ENCODE measurements around the gene SCGB2A2.

Gene SCGB2A2

GRCh38 chr11:62236187-62236586 lies 33.8 kb upstream of the SCGB2A2 start:
- Histone ChIP-seq H3K27me3 (ENCODE audit: control insufficient read depth in 3 of 3, insufficient read depth in 3 of 3, low read depth in 1 of 3, low read length in 3 of 3) (peaks cover 0 to 7% (median 0%) of the 10 kb centered on the region in 3 experiments), H2BK12ac (ENCODE audit: low read length) (no peak overlapping the region), H3K79me1 (ENCODE audit: low read depth, low read length) (no peaks in the 10 kb centered on the region), H3K4me2 (ENCODE audit: insufficient read depth, low read length, poor library complexity, severe bottlenecking) (no peak overlapping the region), H3K4me1 (ENCODE audit: control insufficient read depth in 2 of 2, insufficient read depth in 1 of 2, low read depth in 1 of 2, low read length in 2 of 2) (no peaks in the 10 kb centered on the region), H3K36me3 (replicated peaks in 1 of 2; ENCODE audit: control insufficient read depth in 2 of 2, insufficient read depth in 2 of 2, low read length in 2 of 2) (no peaks in the 10 kb centered on the region), H2AFZ (ENCODE audit: low read length) (no peak overlapping the region), H3K4me3 (ENCODE audit: low read length in 2 of 2) (no peak overlapping the region), H4K8ac (ENCODE audit: low read depth, low read length) (no peak overlapping the region), H3K9me3 (replicated peaks in 1 of 2; ENCODE audit: control insufficient read depth in 2 of 2, insufficient read depth in 1 of 2, low read depth in 1 of 2, low read length in 2 of 2) (no peaks in the 10 kb centered on the region), H3K18ac (ENCODE audit: low read length) (no peak overlapping the region), H2BK120ac (ENCODE audit: low read depth, low read length) (no peak overlapping the region), H3K23ac (ENCODE audit: low read depth, low read length, poor library complexity) (no peak overlapping the region), H3K14ac (ENCODE audit: low read length) (no peak overlapping the region), H2BK5ac (ENCODE audit: low read length) (no peak overlapping the region), H2AK5ac (ENCODE audit: low read depth, low read length) (no peak overlapping the region), H3K9ac (ENCODE audit: low read depth, low read length, poor library complexity) (no peak overlapping the region), H3K4ac (ENCODE audit: low read length) (no peak overlapping the region), H3K27ac (replicated peaks; ENCODE audit: low read length) (no peak overlapping the region), H4K91ac (ENCODE audit: low read depth, low read length, poor library complexity) (no peak overlapping the region), H2BK15ac (ENCODE audit: low read length) (no peak overlapping the region)
- no CpG with 5 or more reads among the region's 2 CpGs for WGBS, 2 donors (ENCODE audit: extremely low coverage in 2 of 2, insufficient read length in 2 of 2, insufficient replicate concordance in 1 of 2)
- no peak for DNase-seq (ENCODE audit: low spot score)

GRCh38 chr11:62237499-62237898 lies 32.5 kb upstream of the SCGB2A2 start:
- no peak overlapping the region for H4K8ac ChIP-seq (ENCODE audit: low read depth, low read length)
- no peak overlapping the region for H2BK5ac ChIP-seq (ENCODE audit: low read length)
- no CpG with 5 or more reads among the region's 4 CpGs for WGBS, 2 donors (ENCODE audit: extremely low coverage in 2 of 2, insufficient read length in 2 of 2, insufficient replicate concordance in 1 of 2)
- H2BK15ac ChIP-seq (ENCODE audit: low read length) = no peak overlapping the region
- no peak overlapping the region for H3K27ac ChIP-seq (replicated peaks; ENCODE audit: low read length)
- no peaks in the 10 kb centered on the region for H3K79me1 ChIP-seq (ENCODE audit: low read depth, low read length)
- no peak overlapping the region for H2BK12ac ChIP-seq (ENCODE audit: low read length)
- H4K91ac ChIP-seq (ENCODE audit: low read depth, low read length, poor library complexity) = no peak overlapping the region
- no peak overlapping the region for H3K18ac ChIP-seq (ENCODE audit: low read length)
- no peak for DNase-seq (ENCODE audit: low spot score)
- H3K4ac ChIP-seq (ENCODE audit: low read length) = no peak overlapping the region
- peaks cover 0 to 2% of the 10 kb centered on the region in 2 donors for H3K4me1 ChIP-seq (ENCODE audit: control insufficient read depth in 2 of 2, insufficient read depth in 1 of 2, low read depth in 1 of 2, low read length in 2 of 2)
- no peaks in the 10 kb centered on the region for H3K9me3 ChIP-seq (replicated peaks in 1 of 2; ENCODE audit: control insufficient read depth in 2 of 2, insufficient read depth in 1 of 2, low read depth in 1 of 2, low read length in 2 of 2)
- no peak overlapping the region for H2AFZ ChIP-seq (ENCODE audit: low read length)
- H2AK5ac ChIP-seq (ENCODE audit: low read depth, low read length) = no peak overlapping the region
- H3K14ac ChIP-seq (ENCODE audit: low read length) = no peak overlapping the region
- H3K9ac ChIP-seq (ENCODE audit: low read depth, low read length, poor library complexity) = peak overlapping the region; percentile 7
- H3K23ac ChIP-seq (ENCODE audit: low read depth, low read length, poor library complexity) = no peak overlapping the region
- no peaks in the 10 kb centered on the region for H3K36me3 ChIP-seq (replicated peaks in 1 of 2; ENCODE audit: control insufficient read depth in 2 of 2, insufficient read depth in 2 of 2, low read length in 2 of 2)
- peaks cover 0 to 7% (median 0%) of the 10 kb centered on the region in 3 experiments for H3K27me3 ChIP-seq (ENCODE audit: control insufficient read depth in 3 of 3, insufficient read depth in 3 of 3, low read depth in 1 of 3, low read length in 3 of 3)
- H3K4me2 ChIP-seq (ENCODE audit: insufficient read depth, low read length, poor library complexity, severe bottlenecking) = no peak overlapping the region
- no peak overlapping the region for H2BK120ac ChIP-seq (ENCODE audit: low read depth, low read length)
- no peak overlapping the region for H3K4me3 ChIP-seq (ENCODE audit: low read length in 2 of 2)

GRCh38 chr11:62238151-62238550 lies 31.8 kb upstream of the SCGB2A2 start:
- no peak overlapping the region for H4K8ac ChIP-seq (ENCODE audit: low read depth, low read length)
- H2BK15ac ChIP-seq (ENCODE audit: low read length) = no peak overlapping the region
- no peaks in the 10 kb centered on the region for H3K79me1 ChIP-seq (ENCODE audit: low read depth, low read length)
- no peak overlapping the region for H4K91ac ChIP-seq (ENCODE audit: low read depth, low read length, poor library complexity)
- no peak overlapping the region for H3K4me2 ChIP-seq (ENCODE audit: insufficient read depth, low read length, poor library complexity, severe bottlenecking)
- no peak overlapping the region for H2AK5ac ChIP-seq (ENCODE audit: low read depth, low read length)
- no peak overlapping the region for H3K4me3 ChIP-seq (ENCODE audit: low read length in 2 of 2)
- H2BK12ac ChIP-seq (ENCODE audit: low read length) = no peak overlapping the region
- no peak overlapping the region for H3K4ac ChIP-seq (ENCODE audit: low read length)
- H3K27me3 ChIP-seq (ENCODE audit: control insufficient read depth in 3 of 3, insufficient read depth in 3 of 3, low read depth in 1 of 3, low read length in 3 of 3) = peaks cover 0 to 7% (median 0%) of the 10 kb centered on the region in 3 experiments
- no peaks in the 10 kb centered on the region for H3K36me3 ChIP-seq (replicated peaks in 1 of 2; ENCODE audit: control insufficient read depth in 2 of 2, insufficient read depth in 2 of 2, low read length in 2 of 2)
- no CpG with 5 or more reads among the region's 4 CpGs for WGBS, 2 donors (ENCODE audit: extremely low coverage in 2 of 2, insufficient read length in 2 of 2, insufficient replicate concordance in 1 of 2)
- H2AFZ ChIP-seq (ENCODE audit: low read length) = no peak overlapping the region
- no peaks in the 10 kb centered on the region for H3K9me3 ChIP-seq (replicated peaks in 1 of 2; ENCODE audit: control insufficient read depth in 2 of 2, insufficient read depth in 1 of 2, low read depth in 1 of 2, low read length in 2 of 2)
- no peak overlapping the region for H3K27ac ChIP-seq (replicated peaks; ENCODE audit: low read length)
- H3K23ac ChIP-seq (ENCODE audit: low read depth, low read length, poor library complexity) = no peak overlapping the region
- no peak overlapping the region for H3K14ac ChIP-seq (ENCODE audit: low read length)
- H3K9ac ChIP-seq (ENCODE audit: low read depth, low read length, poor library complexity) = no peak overlapping the region
- no peak overlapping the region for H2BK120ac ChIP-seq (ENCODE audit: low read depth, low read length)
- peaks cover 0 to 2% of the 10 kb centered on the region in 2 donors for H3K4me1 ChIP-seq (ENCODE audit: control insufficient read depth in 2 of 2, insufficient read depth in 1 of 2, low read depth in 1 of 2, low read length in 2 of 2)
- no peak overlapping the region for H2BK5ac ChIP-seq (ENCODE audit: low read length)
- H3K18ac ChIP-seq (ENCODE audit: low read length) = no peak overlapping the region
- no peak for DNase-seq (ENCODE audit: low spot score)

GRCh38 chr11:62241095-62241494 lies 28.9 kb upstream of the SCGB2A2 start:
- no CpG with 5 or more reads among the region's 3 CpGs for WGBS, 2 donors (ENCODE audit: extremely low coverage in 2 of 2, insufficient read length in 2 of 2, insufficient replicate concordance in 1 of 2)
- Histone ChIP-seq H2AFZ (ENCODE audit: low read length) (no peak overlapping the region), H3K14ac (ENCODE audit: low read length) (no peak overlapping the region), H3K27ac (replicated peaks; ENCODE audit: low read length) (no peak overlapping the region), H2BK120ac (ENCODE audit: low read depth, low read length) (no peak overlapping the region), H3K9me3 (replicated peaks in 1 of 2; ENCODE audit: control insufficient read depth in 2 of 2, insufficient read depth in 1 of 2, low read depth in 1 of 2, low read length in 2 of 2) (no peaks in the 10 kb centered on the region), H2AK5ac (ENCODE audit: low read depth, low read length) (no peak overlapping the region), H3K4me3 (ENCODE audit: low read length in 2 of 2) (no peak overlapping the region), H3K79me1 (ENCODE audit: low read depth, low read length) (no peaks in the 10 kb centered on the region), H3K23ac (ENCODE audit: low read depth, low read length, poor library complexity) (no peak overlapping the region), H3K9ac (ENCODE audit: low read depth, low read length, poor library complexity) (no peak overlapping the region), H2BK12ac (ENCODE audit: low read length) (no peak overlapping the region), H2BK5ac (ENCODE audit: low read length) (no peak overlapping the region), H3K4me2 (ENCODE audit: insufficient read depth, low read length, poor library complexity, severe bottlenecking) (no peak overlapping the region), H3K4me1 (ENCODE audit: control insufficient read depth in 2 of 2, insufficient read depth in 1 of 2, low read depth in 1 of 2, low read length in 2 of 2) (peaks cover 0 to 2% of the 10 kb centered on the region in 2 donors), H4K91ac (ENCODE audit: low read depth, low read length, poor library complexity) (no peak overlapping the region), H3K36me3 (replicated peaks in 1 of 2; ENCODE audit: control insufficient read depth in 2 of 2, insufficient read depth in 2 of 2, low read length in 2 of 2) (no peaks in the 10 kb centered on the region), H3K18ac (ENCODE audit: low read length) (no peak overlapping the region), H4K8ac (ENCODE audit: low read depth, low read length) (no peak overlapping the region), H3K4ac (ENCODE audit: low read length) (no peak overlapping the region), H3K27me3 (ENCODE audit: control insufficient read depth in 3 of 3, insufficient read depth in 3 of 3, low read depth in 1 of 3, low read length in 3 of 3) (peaks cover 0 to 7% (median 0%) of the 10 kb centered on the region in 3 experiments), H2BK15ac (ENCODE audit: low read length) (no peak overlapping the region)
- DNase-seq (ENCODE audit: low spot score) = no peak
